Mucosa of descending colon (tissue), 3 donors: ENCODE data around the gene IMPA2. TPM values are rescaled to one million over a fixed set of nuclear protein-coding genes. Genes with fewer than 3 reads are reported as not detected.
A peak's percentile ranks its signal among the peaks of the same experiment; 100 is the strongest.

Source experiments
- ATAC-seq: fragments of 200-7000 bp; cut with Tn5 transposase; one replicate; pipeline ENCODE4 v1.9.1; 2020; ENCODE audit warnings: mild to moderate bottlenecking, moderate library complexity
- DNase-seq, 3 donors: peaks; one replicate each; pipeline ENCODE4 v3.0.0-alpha.2; 2020
- H3K36me3 ChIP-seq: fragments of 200-600 bp; one replicate; pipeline ENCODE4 v1.8.0; 2021; ENCODE audit warnings: low read depth, mild to moderate bottlenecking
- H3K4me1 ChIP-seq: fragments of 200-600 bp; one replicate; pipeline ENCODE4 v1.8.0; 2021; ENCODE audit warnings: low read depth, mild to moderate bottlenecking
- H3K4me3 ChIP-seq: fragments of 200-600 bp; one replicate; pipeline ENCODE4 v1.8.0; 2021; ENCODE audit warnings: mild to moderate bottlenecking
- H3K9me3 ChIP-seq: fragments of 200-600 bp; one replicate; pipeline ENCODE4 v1.8.0; 2021; ENCODE audit warnings: mild to moderate bottlenecking
- CTCF ChIP-seq: fragments of 200-600 bp; IDR thresholded peaks from one replicate; pipeline ENCODE4 v1.8.0; 2022; ENCODE audit warnings: antibody characterized with exemption, mild to moderate bottlenecking
- intact Hi-C, 2 donors: fragments of 100-400 bp; cut with DNase I in 1 of 2; cut with micrococcal nuclease in 1 of 2; formaldehyde crosslinking; loops; one replicate each; pipeline versions ENCODE4 v1.11.0 to v1.11.1; 2022; cut with DNase I, micrococcal nuclease
- total RNA-seq, 3 donors: library from RNA; stranded (reverse); fragmentation: NEBNext Ultra II Directional in 2 of 3; extraction: Animal tissue kit (Norgen Biotek cat#: 25700) in 2 of 3; gene quantifications; one replicate each; pipeline versions ENCODE4 v1.2.1 to v1.2.4, GENCODE V29; 2021 to 2023
- donor health status: DM: no; HTN: no; CAD: no; lungs with moderate emphysema.
- donor health status: DM: no; HTN: no; CAD: no.
- donor health status: DM: no; HTN: yes; CAD: no.

IMPA2 gene
- total RNA-seq, 3 donors from 2014 or later, result 58.0 to 152 (median 117) TPM

GRCh38 chr18:11981543-11982366 is 448 bp downstream of the IMPA2 start:
- no peaks in the 10 kb centered on the region for H3K36me3 ChIP-seq
- ATAC-seq (peak; percentile 27), DNase-seq (peak; percentile 68 to 81 (median 76))
- peaks cover 24% of the 10 kb centered on the region for H3K4me1 ChIP-seq
- peak overlapping the region; percentile 63 for H3K4me3 ChIP-seq
- H3K9me3 ChIP-seq, result no peaks in the 10 kb centered on the region
- intact Hi-C loops, result no loop called here
- no peak for TF ChIP-seq CTCF

- no peaks in the 10 kb centered on the region for H3K36me3 ChIP-seq
- ATAC-seq, result no peak
- H3K4me1 ChIP-seq, result peaks cover 24% of the 10 kb centered on the region
These were observed 1.7 kb downstream of the IMPA2 start for GRCh38 chr18:11982981-11983380.

GRCh38 chr18:11983592-11983991 is 2.3 kb downstream of the IMPA2 start:
- intact Hi-C loops, result no loop called here
- DNase-seq, result peak; percentile 46 to 66 (median 48)
- H3K36me3 ChIP-seq, result no peaks in the 10 kb centered on the region
- no peak for TF ChIP-seq CTCF
- H3K9me3 ChIP-seq, result no peaks in the 10 kb centered on the region
- H3K4me3 ChIP-seq, result no peak overlapping the region
- H3K4me1 ChIP-seq, result peaks cover 24% of the 10 kb centered on the region
- no peak for ATAC-seq

More at GRCh38 chr18:11982981-11983380, 1.7 kb downstream of the IMPA2 start:
- intact Hi-C loops, result no loop called here
- TF ChIP-seq CTCF, result no peak
- Histone ChIP-seq H3K4me3 (no peak overlapping the region), H3K9me3 (no peaks in the 10 kb centered on the region)
- DNase-seq, result peak in 1 of 3 donors; percentile 50

GRCh38 chr18:11984091-11984490 is 2.8 kb downstream of the IMPA2 start:
- intact Hi-C loops, result no loop called here
- H3K9me3 ChIP-seq, result no peaks in the 10 kb centered on the region
- H3K36me3 ChIP-seq, result no peaks in the 10 kb centered on the region
- no peak for DNase-seq
- ATAC-seq, result no peak
- no peak overlapping the region for H3K4me3 ChIP-seq
- TF ChIP-seq CTCF, result no peak
- H3K4me1 ChIP-seq, result peaks cover 24% of the 10 kb centered on the region

GRCh38 chr18:11985586-11985985 is 4.3 kb downstream of the IMPA2 start:
- Histone ChIP-seq H3K9me3 (no peaks in the 10 kb centered on the region), H3K4me1 (peaks cover 25% of the 10 kb centered on the region), H3K36me3 (no peaks in the 10 kb centered on the region), H3K4me3 (no peak overlapping the region)
- TF ChIP-seq CTCF, result no peak
- intact Hi-C loops, result no loop called here
- no peak for DNase-seq
- ATAC-seq, result no peak
